H9 (cell line): ENCODE results near the gene UVSSA. TPM values are rescaled to one million over a fixed set of nuclear protein-coding genes. Genes with fewer than 3 reads are reported as not detected.

Source experiments
- DNase-seq: peaks from one replicate; pipeline ENCODE4 v3.0.0-alpha.2; 2017
- H2AFZ ChIP-seq: one replicate; pipeline ENCODE4 v1.6.1; 2013; ENCODE audit warnings: mild to moderate bottlenecking, low read length, control low read depth, moderate library complexity
- H2AK5ac ChIP-seq: 2 replicates; pipeline ENCODE4 v1.6.1; 2013; ENCODE audit warnings: low read length, control low read depth, mixed read lengths; ENCODE audit not compliant: insufficient read length
- H2BK120ac ChIP-seq: one replicate; pipeline ENCODE4 v1.6.1; 2013; ENCODE audit warnings: low read depth, mild to moderate bottlenecking, low read length, control low read depth, inconsistent platforms; ENCODE audit not compliant: poor library complexity, severe bottlenecking
- H2BK12ac ChIP-seq: 2 replicates; pipeline ENCODE4 v1.6.1; 2013; ENCODE audit warnings: low read length, control low read depth, mixed read lengths, low read depth; ENCODE audit not compliant: insufficient read length
- H2BK15ac ChIP-seq: 2 replicates; pipeline ENCODE4 v1.6.1; 2013; ENCODE audit warnings: low read depth, low read length, control low read depth
- H2BK20ac ChIP-seq: one replicate; pipeline ENCODE4 v1.6.1; 2013; ENCODE audit warnings: low read depth, mild to moderate bottlenecking, low read length, control low read depth, inconsistent platforms; ENCODE audit not compliant: poor library complexity, severe bottlenecking
- H2BK5ac ChIP-seq: 2 replicates; pipeline ENCODE4 v1.6.1; 2013; ENCODE audit warnings: low read length, control low read depth, mixed read lengths; ENCODE audit not compliant: insufficient read length
- H3K14ac ChIP-seq: 2 replicates; pipeline ENCODE4 v1.6.1; 2013; ENCODE audit warnings: low read length, control low read depth; ENCODE audit not compliant: insufficient read depth
- H3K18ac ChIP-seq: 2 replicates; pipeline ENCODE4 v1.6.1; 2013; ENCODE audit warnings: low read depth, mild to moderate bottlenecking, mixed read lengths, low read length, control low read depth; ENCODE audit not compliant: insufficient read length
- H3K23ac ChIP-seq: 2 replicates; pipeline ENCODE4 v1.6.1; 2013; ENCODE audit warnings: low read length, control low read depth, mixed read lengths, low read depth; ENCODE audit not compliant: insufficient read length
- H3K23me2 ChIP-seq: 2 replicates; pipeline ENCODE4 v1.6.1; 2013; ENCODE audit warnings: low read depth, mild to moderate bottlenecking, mixed read lengths, low read length, control low read depth; ENCODE audit not compliant: insufficient read length, poor library complexity, severe bottlenecking
- H3K27ac ChIP-seq: 2 replicates; pipeline ENCODE4 v1.5.1; 2013; ENCODE audit warnings: low read length, control low read depth, mixed read lengths, low read depth; ENCODE audit not compliant: insufficient read length
- H3K27me3 ChIP-seq: 2 replicates; pipeline ENCODE4 v1.6.1; 2013; ENCODE audit warnings: low read length, control low read depth, inconsistent platforms; ENCODE audit not compliant: insufficient read depth
- H3K4ac ChIP-seq: 2 replicates; pipeline ENCODE4 v1.6.1; 2013; ENCODE audit warnings: low read depth, mild to moderate bottlenecking, control low read depth, inconsistent platforms, low read length, moderate library complexity
- H3K4me1 ChIP-seq: 2 replicates; pipeline ENCODE4 v1.6.1; 2013; ENCODE audit warnings: low read length, control low read depth, inconsistent platforms; ENCODE audit not compliant: insufficient read depth
- H3K4me2 ChIP-seq: 2 replicates; pipeline ENCODE4 v1.6.1; 2013; ENCODE audit warnings: low read length, control low read depth, mixed read lengths; ENCODE audit not compliant: insufficient read length, insufficient read depth
- H3K56ac ChIP-seq: 2 replicates; pipeline ENCODE4 v1.6.1; 2013; ENCODE audit warnings: low read depth, mild to moderate bottlenecking, mixed read lengths, low read length, control low read depth; ENCODE audit not compliant: insufficient read length
- H3K79me1 ChIP-seq: 2 replicates; pipeline ENCODE4 v1.6.1; 2013; ENCODE audit warnings: low read depth, mild to moderate bottlenecking, moderate library complexity, low read length, control low read depth, inconsistent platforms; ENCODE audit not compliant: insufficient read depth, poor library complexity, severe bottlenecking
- H3K79me2 ChIP-seq: 2 replicates; pipeline ENCODE4 v1.6.1; 2013; ENCODE audit warnings: low read length, control low read depth, inconsistent platforms; ENCODE audit not compliant: insufficient read depth
- H3K9ac ChIP-seq: 2 replicates; pipeline ENCODE4 v1.6.1; 2013; ENCODE audit warnings: low read length, control low read depth, mixed read lengths; ENCODE audit not compliant: insufficient read length; ENCODE audit errors: extremely low read depth
- H3K9me3 ChIP-seq: one replicate; pipeline ENCODE4 v1.6.1; 2013; ENCODE audit warnings: low read depth, low read length, inconsistent platforms; ENCODE audit not compliant: control insufficient read depth
- H3T11ph ChIP-seq: one replicate; pipeline ENCODE4 v1.6.1; 2013; ENCODE audit warnings: mild to moderate bottlenecking, low read length, control low read depth, inconsistent platforms
- H4K20me1 ChIP-seq: one replicate; pipeline ENCODE4 v1.6.1; 2013; ENCODE audit not compliant: control insufficient read depth, insufficient read length, insufficient read depth
- H4K5ac ChIP-seq: 2 replicates; pipeline ENCODE4 v1.6.1; 2013; ENCODE audit warnings: low read depth, mild to moderate bottlenecking, mixed read lengths, low read length, control low read depth; ENCODE audit not compliant: insufficient read length
- H4K8ac ChIP-seq: replicated peaks from 2 replicates; pipeline ENCODE4 v1.6.1; 2013; ENCODE audit warnings: low read length, control low read depth, mixed read lengths, low read depth; ENCODE audit not compliant: insufficient read length
- H4K91ac ChIP-seq: 2 replicates; pipeline ENCODE4 v1.6.1; 2013; ENCODE audit warnings: low read depth, mild to moderate bottlenecking, moderate library complexity, mixed read lengths, low read length, control low read depth; ENCODE audit not compliant: insufficient read length
- H3K27ac Mint-ChIP-seq, 3 experiments: 2 replicates in 2 of 3; 3 replicates in 1 of 3; pipeline ENCODE4 v1.8.0; 2020 to 2021; ENCODE audit warnings: mixed read lengths in 3 of 3, mild to moderate bottlenecking in 1 of 3, moderate library complexity in 1 of 3
- H3K27me3 Mint-ChIP-seq: 2 replicates; pipeline ENCODE4 v1.8.0; 2021; ENCODE audit warnings: low read depth, mild to moderate bottlenecking, moderate library complexity, mixed read lengths
- H3K36me3 Mint-ChIP-seq, 3 experiments: 2 replicates in 2 of 3; 3 replicates in 1 of 3; pipeline ENCODE4 v1.8.0; 2020 to 2021; ENCODE audit warnings: low read depth in 3 of 3, mixed read lengths in 3 of 3; ENCODE audit not compliant: insufficient read depth in 1 of 3
- H3K4me1 Mint-ChIP-seq, 2 experiments: 2 replicates each; pipeline ENCODE4 v1.8.0; 2020; ENCODE audit warnings: mixed read lengths in 2 of 2
- H3K4me3 Mint-ChIP-seq, 2 experiments: 2 replicates in 1 of 2; 3 replicates in 1 of 2; pipeline ENCODE4 v1.8.0; 2020 to 2021; ENCODE audit warnings: mild to moderate bottlenecking in 2 of 2, mixed read lengths in 2 of 2, moderate library complexity in 1 of 2
- H3K9me3 Mint-ChIP-seq, 2 experiments: 2 replicates in 1 of 2; 3 replicates in 1 of 2; pipeline ENCODE4 v1.8.0; 2020; ENCODE audit warnings: mild to moderate bottlenecking in 2 of 2, mixed read lengths in 2 of 2, moderate library complexity in 1 of 2
- CTCF ChIP-seq: fragments of 200-600 bp; sonication (generic); conservative IDR thresholded peaks from 3 replicates; pipeline ENCODE4 v1.8.0; 2021; ENCODE audit warnings: antibody characterized with exemption, mild to moderate bottlenecking
- WGBS: extraction: QIAGEN DNeasy Blood & Tissue Kit; methylation state at CpG from one replicate; pipeline ENCODE4 v1.1.7; 2013; ENCODE audit warnings: missing lambda C conversion rate, low lambda C conversion rate, mixed read lengths; ENCODE audit not compliant: insufficient read length; ENCODE audit errors: extremely low coverage; 5-methylcytosine and 5-hydroxymethylcytosine counted together
- total RNA-seq: library from RNA; stranded (reverse); gene quantifications from 2 replicates; pipeline ENCODE4 v1.2.1, GENCODE V29; 2021

Gene UVSSA
- total RNA-seq, 1 experiment from 2014 or later = 15.9 TPM

GRCh38 chr4:1332686-1333085 lies 14.3 kb upstream of the UVSSA start:
- TF ChIP-seq CTCF = no peak
- no peak overlapping the region for H4K8ac ChIP-seq
- H2BK20ac ChIP-seq = no peak overlapping the region
- H3K9me3 ChIP-seq = no peaks in the 10 kb centered on the region
- H3K4me1 ChIP-seq = no peaks in the 10 kb centered on the region
- DNase-seq = no peak
- H3K79me1 ChIP-seq = no peaks in the 10 kb centered on the region
- H3K9ac ChIP-seq = no peak overlapping the region
- no peaks in the 10 kb centered on the region for H3K27me3 ChIP-seq
- no peaks in the 10 kb centered on the region for H3K27me3 Mint-ChIP-seq
- H3K23ac ChIP-seq = no peak overlapping the region
- H2BK15ac ChIP-seq = no peak overlapping the region
- no peaks in the 10 kb centered on the region for H3K9me3 Mint-ChIP-seq
- H2BK120ac ChIP-seq = no peak overlapping the region
- H4K5ac ChIP-seq = no peak overlapping the region
- H2AK5ac ChIP-seq = no peak overlapping the region
- H4K20me1 ChIP-seq = no peaks in the 10 kb centered on the region
- no peak overlapping the region for H3K18ac ChIP-seq
- H3K4me1 Mint-ChIP-seq = no peaks in the 10 kb centered on the region
- H3K36me3 Mint-ChIP-seq = peaks cover 36 to 65% (median 56%) of the 10 kb centered on the region in 3 experiments
- no peak overlapping the region for H3K4ac ChIP-seq
- no peak overlapping the region for H2BK5ac ChIP-seq
- H3T11ph ChIP-seq = no peak overlapping the region
- no peak overlapping the region for H2BK12ac ChIP-seq
- H3K27ac ChIP-seq = no peak overlapping the region
- no peak overlapping the region for H4K91ac ChIP-seq
- no CpG with 5 or more reads among the region's 13 CpGs for WGBS
- no peak overlapping the region for H3K14ac ChIP-seq
- H3K23me2 ChIP-seq = no peaks in the 10 kb centered on the region
- H3K27ac Mint-ChIP-seq = 0 out of 7 replicates have a peak overlapping the region, but pooled peaks of 1 of the 3 experiments have one; percentile 64
- H3K4me2 ChIP-seq = no peak overlapping the region
- no peaks in the 10 kb centered on the region; the same call in 1 of the 2 replicates for H3K79me2 ChIP-seq
- H3K56ac ChIP-seq = no peak overlapping the region
- no peak overlapping the region for H3K4me3 Mint-ChIP-seq
- no peak overlapping the region for H2AFZ ChIP-seq
